KBM-7 (cell line): Measurements from ENCODE around the gene LOXHD1.

ENCODE experiments used
- DNase-seq: peaks from one replicate; pipeline ENCODE4 v3.0.0-alpha.2; 2015
- in situ Hi-C: fragments of 300-500 bp; cut with MboI; formaldehyde crosslinking; loops from 2 replicates; pipeline ENCODE4 v1.14.3; 2020; ENCODE audit warnings: low sequenced_read_pairs, low pct_unique_long_range_greater_than_20kb, mixed read lengths

LOXHD1 gene

DNA sequence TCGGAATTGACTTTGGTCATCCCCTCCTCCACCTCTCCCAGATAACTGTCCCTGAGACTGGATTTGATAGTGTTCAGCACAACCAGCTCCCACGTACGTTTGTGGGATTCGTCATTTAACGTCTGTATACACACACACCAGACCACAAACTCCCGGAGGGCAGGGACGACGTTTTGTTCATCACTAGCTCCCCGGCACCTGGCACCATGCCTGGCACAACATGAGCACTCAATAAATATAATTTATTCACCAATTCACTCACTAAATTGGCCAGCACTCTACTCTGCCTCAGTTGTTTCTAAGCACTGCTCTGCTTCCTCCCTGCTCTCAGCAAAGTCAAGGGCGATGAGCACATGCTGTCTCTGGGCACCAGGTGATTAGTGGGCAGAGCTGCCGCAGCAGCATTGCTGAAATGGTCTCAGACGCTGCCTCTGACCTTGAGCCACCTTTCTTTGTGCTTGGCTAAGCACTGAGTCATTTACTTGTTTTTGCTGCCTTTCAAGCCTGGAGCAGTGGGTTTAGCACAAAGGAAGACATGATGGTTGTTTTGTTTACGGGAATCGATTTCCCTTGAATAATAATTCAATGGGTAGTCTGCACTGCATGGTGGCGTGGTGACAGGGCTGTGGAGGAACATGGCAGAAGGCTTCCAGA lies 19.3 kb upstream of the LOXHD1 start:
- in situ Hi-C loops, result no loop called here
- DNase-seq, result no peak

DNA sequence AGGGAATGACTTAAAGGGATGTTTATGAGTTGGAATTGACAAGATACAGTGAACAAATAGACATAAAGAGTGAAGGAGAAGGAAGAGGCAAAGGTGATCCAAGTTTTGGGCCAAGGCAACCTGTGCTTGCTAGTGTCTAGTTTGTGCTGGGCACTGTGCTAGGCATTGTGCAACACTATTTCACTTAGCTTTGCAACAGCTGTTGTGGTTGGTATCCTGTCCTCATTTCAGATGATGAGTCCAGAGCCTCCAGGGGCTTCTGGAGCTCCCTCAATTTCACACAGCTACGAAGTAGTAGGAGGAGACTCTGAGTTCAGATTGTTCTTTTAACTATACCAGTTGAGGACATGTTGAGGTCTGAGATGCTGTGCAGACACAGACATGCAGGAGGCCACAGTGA lies 18.1 kb upstream of the LOXHD1 start:
- DNase-seq, result no peak
- in situ Hi-C loops, result no loop called here

- in situ Hi-C loops, result loop anchor here (25.0 kb wide), 1 partner anchor 510 kb away; a partner anchor contains a TSS
Measured at GRCh38 chr18:46672062-46672970, 15.3 kb upstream of the LOXHD1 start.

DNA sequence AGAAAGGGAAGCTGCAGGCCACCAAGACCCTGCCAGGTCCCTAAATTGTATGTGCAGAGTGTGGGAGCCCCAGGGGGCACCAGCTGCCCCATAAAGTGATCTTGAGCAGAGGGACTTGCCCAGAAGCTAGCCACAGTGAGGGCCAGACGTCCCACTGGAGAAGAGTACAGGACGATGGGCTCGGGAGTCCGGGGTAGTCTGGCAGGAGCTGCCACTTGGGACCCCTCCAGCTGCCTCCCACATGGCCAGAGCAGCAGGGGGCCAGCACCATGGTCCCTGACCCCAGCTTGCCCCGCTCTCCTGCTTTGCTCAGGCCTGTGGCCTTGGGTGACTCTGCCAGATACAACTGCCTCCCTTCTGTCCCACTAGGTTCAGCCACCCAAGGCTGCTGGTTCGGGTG lies 11.7 kb upstream of the LOXHD1 start:
- DNase-seq, result no peak
- in situ Hi-C loops, result loop anchor here (25.0 kb wide), 1 partner anchor 506 kb away; a partner anchor contains a TSS

More at GRCh38 chr18:46672062-46672970, 15.3 kb upstream of the LOXHD1 start:
- peak; percentile 12 for DNase-seq

DNA sequence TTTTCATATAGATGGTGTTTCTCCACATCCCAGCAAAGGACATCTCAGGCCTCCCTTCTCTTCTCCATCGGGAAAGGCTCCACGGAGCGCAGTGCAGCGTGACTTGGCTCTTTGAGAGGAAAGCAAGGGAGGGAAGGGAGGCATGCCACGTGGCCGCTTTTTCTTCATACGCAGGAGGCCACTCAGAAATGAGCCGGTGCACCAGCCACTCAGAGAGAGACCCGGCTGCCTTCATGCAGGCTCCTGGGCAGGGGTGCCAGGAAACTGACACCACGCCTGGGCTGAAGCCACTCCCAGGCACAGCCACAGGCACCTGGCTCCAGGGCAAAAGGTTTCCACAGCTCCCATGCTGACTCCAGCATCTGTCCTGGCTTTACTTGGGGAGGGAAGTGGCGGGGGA lies 11.1 kb upstream of the LOXHD1 start:
- in situ Hi-C loops, result loop anchor here (25.0 kb wide), 1 partner anchor 506 kb away; a partner anchor contains a TSS
- no peak for DNase-seq

DNA sequence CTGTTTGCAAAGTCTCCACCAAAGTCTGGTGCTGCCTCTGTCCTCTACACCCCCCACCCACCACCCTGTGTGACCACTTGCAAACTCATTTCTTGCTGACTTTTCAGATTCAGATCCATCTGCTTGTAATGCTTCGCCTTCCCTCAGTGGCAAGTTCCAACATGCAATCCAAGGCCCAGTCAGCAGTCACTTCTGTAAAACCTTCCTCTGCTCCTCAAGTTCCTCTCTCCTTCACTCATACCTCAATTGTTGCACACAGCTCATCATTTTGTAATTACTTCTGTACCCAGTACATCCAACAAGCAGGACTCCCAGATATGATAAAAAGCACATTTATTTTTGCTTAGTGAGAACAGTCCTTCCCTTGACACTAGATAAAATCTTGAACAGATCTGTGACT lies 6.5 kb upstream of the LOXHD1 start:
- in situ Hi-C loops, result loop anchor here (25.0 kb wide), 1 partner anchor 501 kb away; a partner anchor contains a TSS
- DNase-seq, result no peak

GRCh38 chr18:46660957-46661749 lies 4.1 kb upstream of the LOXHD1 start:
- in situ Hi-C loops, result loop anchor here (25.0 kb wide), 1 partner anchor 499 kb away; a partner anchor contains a TSS
- DNase-seq, result no peak

DNA sequence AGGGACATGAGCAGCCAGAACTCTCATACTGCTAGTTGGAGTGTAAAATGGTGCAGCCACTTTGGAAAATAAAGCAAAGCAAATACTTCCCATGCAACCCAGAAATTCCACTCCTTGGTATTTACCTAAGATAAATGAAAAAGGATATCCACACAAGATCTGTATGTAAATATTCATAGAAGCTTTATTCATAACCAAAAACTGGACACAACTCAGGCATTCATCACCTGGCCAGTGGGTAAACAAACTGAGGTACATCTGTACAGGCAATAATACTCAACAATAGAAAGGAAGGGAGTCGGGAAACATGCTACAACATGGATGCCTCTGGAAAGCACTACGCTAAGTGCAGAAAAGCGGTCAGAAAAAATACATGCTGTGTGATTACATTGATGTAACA lies 2.5 kb upstream of the LOXHD1 start:
- no peak for DNase-seq
- in situ Hi-C loops, result loop anchor here (25.0 kb wide), 1 partner anchor 497 kb away; a partner anchor contains a TSS

GRCh38 chr18:46656326-46657114 lies 500 bp downstream of the LOXHD1 start:
- in situ Hi-C loops, result loop anchor here (25.0 kb wide), 1 partner anchor 494 kb away; a partner anchor contains a TSS

GRCh38 chr18:46652372-46652771 lies 4.6 kb downstream of the LOXHD1 start:
- in situ Hi-C loops, result loop anchor here (25.0 kb wide), 1 partner anchor 490 kb away; a partner anchor contains a TSS

More at GRCh38 chr18:46656326-46657114, 500 bp downstream of the LOXHD1 start:
- DNase-seq, result no peak

DNA sequence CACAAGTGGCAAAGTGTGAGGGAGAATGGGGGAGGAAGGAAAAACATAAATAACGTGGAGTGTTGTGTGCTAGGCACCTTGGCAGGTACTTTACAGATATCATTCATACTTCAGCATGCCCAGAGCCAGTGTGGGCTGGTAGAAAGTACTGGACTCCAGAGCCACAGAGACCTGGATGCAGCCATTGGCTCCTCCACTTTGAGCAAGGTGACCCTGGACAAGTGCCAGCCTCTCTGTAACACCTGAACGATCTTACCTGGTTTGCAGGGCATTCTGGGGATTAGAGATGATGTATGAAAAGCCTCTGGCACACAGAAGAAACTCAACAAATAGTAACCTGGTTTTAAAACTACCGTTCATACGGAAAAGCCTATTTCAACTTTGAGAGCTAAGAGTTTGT lies 6.3 kb downstream of the LOXHD1 start:
- DNase-seq, result no peak
- in situ Hi-C loops, result loop anchor here (25.0 kb wide), 1 partner anchor 488 kb away; a partner anchor contains a TSS

More at GRCh38 chr18:46652372-46652771, 4.6 kb downstream of the LOXHD1 start:
- DNase-seq, result no peak

DNA sequence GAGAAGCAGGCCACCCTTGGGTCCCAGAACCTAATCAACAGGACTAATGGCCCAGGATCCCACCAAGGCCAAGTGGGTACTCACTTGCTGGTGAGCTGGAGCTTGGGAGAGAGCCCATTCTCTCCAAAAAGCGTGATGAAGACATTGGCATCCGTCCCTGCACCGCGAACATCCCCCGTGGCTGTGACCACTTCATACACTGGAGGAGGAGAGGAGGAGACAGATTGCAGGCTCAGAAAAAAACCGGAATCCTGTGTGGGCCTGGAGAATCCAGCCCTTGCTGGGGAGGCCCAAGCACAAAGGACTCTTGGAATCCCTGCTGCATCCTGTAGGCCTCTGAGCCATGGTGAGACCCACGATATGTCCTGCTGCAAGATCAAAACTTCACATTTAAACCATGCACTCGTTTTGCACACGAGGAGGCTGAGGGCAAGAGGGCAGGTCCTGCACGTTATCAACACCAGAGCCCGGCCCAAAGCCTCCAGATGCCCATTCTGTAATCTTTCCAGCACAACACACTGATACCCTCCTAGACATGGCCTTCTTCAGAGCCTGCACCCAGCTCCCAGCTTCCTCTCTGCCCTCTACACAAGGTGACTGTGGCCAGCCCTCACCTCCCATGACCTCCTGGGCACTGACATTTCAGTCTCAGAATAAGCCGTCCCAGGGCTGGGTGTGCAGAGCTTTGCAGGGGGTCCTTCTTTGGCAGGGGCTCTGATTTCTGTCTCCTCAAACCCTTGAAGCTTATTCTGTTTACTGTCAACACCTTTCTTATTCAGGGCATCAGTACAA lies 7.8 kb downstream of the LOXHD1 start:
- in situ Hi-C loops, result no loop called here

DNA sequence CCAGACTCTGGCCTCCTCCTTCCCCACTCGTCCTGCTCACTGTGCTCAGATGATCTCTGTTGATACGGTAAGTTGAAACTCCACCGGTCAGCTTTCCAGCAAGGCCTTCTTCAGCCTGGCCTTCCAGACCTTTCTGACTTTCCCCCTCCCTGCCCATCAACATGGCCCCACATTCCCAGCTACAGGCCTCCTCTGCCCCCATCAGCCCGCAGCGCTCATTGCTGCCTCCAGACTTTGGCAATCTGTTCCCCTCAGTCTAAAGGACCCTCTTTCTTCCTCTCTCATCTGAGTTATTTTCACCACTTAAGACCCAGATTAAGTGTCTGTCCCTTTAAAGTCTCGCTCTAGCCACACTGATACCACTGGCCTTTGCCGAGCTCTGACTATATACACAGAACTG lies 10.6 kb downstream of the LOXHD1 start:
- DNase-seq, result no peak
- in situ Hi-C loops, result no loop called here

More for the DNA sequence above, 7.8 kb downstream of the LOXHD1 start:
- no peak for DNase-seq

- DNase-seq, result no peak
- in situ Hi-C loops, result no loop called here
Measured at GRCh38 chr18:46642561-46642960, 14.5 kb downstream of the LOXHD1 start.

GRCh38 chr18:46641917-46642316 lies 15.1 kb downstream of the LOXHD1 start:
- no peak for DNase-seq

DNA sequence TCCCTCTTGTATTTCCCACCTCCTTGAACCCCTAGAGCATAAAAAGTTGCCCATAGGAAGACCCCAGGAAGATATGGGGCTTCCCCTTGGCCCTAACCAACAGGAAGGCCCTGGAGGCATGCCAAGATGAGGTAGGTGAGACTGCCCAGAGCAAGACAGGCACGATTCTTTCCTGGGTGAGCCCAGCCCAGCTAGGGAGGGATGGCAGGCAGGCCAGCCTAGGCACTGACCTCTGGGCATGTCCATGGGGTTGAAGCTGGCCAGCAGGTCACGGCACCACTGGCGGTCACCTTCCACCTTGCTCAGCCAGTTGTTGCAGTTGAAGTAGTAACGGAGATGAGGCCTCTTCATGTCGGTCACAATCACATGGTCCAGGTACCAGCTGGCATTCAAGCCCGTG lies 17.6 kb downstream of the LOXHD1 start:
- no peak for DNase-seq
- in situ Hi-C loops, result no loop called here

More at GRCh38 chr18:46641917-46642316, 15.1 kb downstream of the LOXHD1 start:
- in situ Hi-C loops, result no loop called here

DNA sequence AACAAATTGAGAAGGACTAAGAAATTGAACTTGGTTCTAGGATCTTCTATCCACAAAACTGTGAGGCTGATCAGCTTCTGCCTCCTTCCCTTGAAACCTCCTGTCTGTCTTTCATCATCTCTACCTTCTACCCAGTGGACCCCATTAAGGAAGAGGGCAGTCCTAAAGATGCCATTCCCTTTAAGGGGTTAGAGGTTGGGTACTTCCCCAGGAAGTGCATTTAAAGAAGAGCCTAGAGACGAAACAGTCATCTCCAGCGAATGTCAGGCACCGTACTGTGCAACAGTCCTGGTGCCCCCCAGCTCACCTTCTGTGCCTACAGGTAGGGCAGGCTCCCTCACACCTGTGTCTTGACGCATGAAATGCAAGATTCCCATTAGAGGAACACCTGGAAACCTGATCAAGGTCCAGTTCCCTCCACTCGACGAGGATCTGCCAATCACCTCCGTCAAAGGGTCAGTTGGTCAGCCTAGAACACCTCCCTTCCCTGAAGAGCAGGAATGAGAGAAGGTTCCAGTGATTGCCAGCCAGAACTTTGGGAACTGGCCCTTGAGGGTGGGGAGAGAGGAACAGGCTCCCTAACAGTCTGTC lies 20.9 kb downstream of the LOXHD1 start:
- in situ Hi-C loops, result no loop called here
- DNase-seq, result no peak
